GM18868 (cell line): ENCODE results near the gene URM1.

Source experiments
- ATAC-seq: cut with Tn5 transposase; IDR thresholded peaks from one replicate; pipeline ENCODE4 v1.9.1; 2021; ENCODE audit warnings: mild to moderate bottlenecking, moderate library complexity; ENCODE audit not compliant: unreplicated experiment

URM1 gene

GRCh38 chr9:128383791-128384190 is 12.6 kb downstream of the URM1 start:
- no peak for ATAC-seq

GRCh38 chr9:128384801-128385495 is 13.8 kb downstream of the URM1 start:
- ATAC-seq, result no peak

- no peak for ATAC-seq
These were observed 14.6 kb downstream of the URM1 start for GRCh38 chr9:128385496-128386460.

- ATAC-seq, result no peak
These were observed 17.0 kb downstream of the URM1 start for GRCh38 chr9:128388150-128388549.

GRCh38 chr9:128389395-128390149 is 18.4 kb downstream of the URM1 start:
- no peak for ATAC-seq

GRCh38 chr9:128390150-128390812 is 19.1 kb downstream of the URM1 start:
- no peak for ATAC-seq

- no peak for ATAC-seq
These were observed 19.9 kb downstream of the URM1 start for GRCh38 chr9:128390813-128391711.

GRCh38 chr9:128391956-128392301 is 20.8 kb downstream of the URM1 start:
- ATAC-seq, result no peak

GRCh38 chr9:128392302-128393144 is 21.3 kb downstream of the URM1 start:
- ATAC-seq, result no peak

GRCh38 chr9:128393145-128393775 is 22.1 kb downstream of the URM1 start:
- ATAC-seq, result no peak

GRCh38 chr9:128393970-128394369 is 22.8 kb downstream of the URM1 start:
- no peak for ATAC-seq

GRCh38 chr9:128394379-128395168 is 23.4 kb downstream of the URM1 start:
- ATAC-seq, result no peak

- ATAC-seq, result no peak
These were observed 25.9 kb downstream of the URM1 start for GRCh38 chr9:128396970-128397613.

GRCh38 chr9:128397831-128398230 is 26.7 kb downstream of the URM1 start:
- no peak for ATAC-seq

- no peak for ATAC-seq
These were observed 28.7 kb downstream of the URM1 start for GRCh38 chr9:128399861-128400260.

GRCh38 chr9:128404560-128404959 is 33.4 kb downstream of the URM1 start:
- no peak for ATAC-seq

- no peak for ATAC-seq
These were observed 34.1 kb downstream of the URM1 start for GRCh38 chr9:128405077-128405779.
